ENCODE results near the gene PANK4.

PANK4 gene

DNA sequence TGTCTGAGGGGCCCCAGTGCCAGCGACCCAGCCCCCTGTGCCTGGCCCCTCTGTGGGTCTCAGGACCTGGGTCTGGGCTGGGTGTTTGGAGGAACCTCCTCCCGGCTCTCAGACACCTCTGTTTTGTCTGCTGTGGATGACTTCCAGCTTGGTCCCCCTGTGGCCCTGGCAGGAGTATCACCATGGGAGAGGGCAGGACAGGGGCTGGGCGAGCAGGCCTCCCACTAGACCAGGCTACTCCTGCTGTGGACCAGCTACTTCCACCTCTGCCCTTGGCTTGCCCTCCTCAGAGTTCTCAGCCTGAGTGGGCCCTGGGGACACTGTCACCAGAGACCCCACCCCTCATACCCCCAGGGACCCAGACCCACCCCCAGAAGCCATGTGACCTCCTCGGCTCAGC, 28.5 kb downstream of the PANK4 start:
- no peak for DNase-seq (ENCODE audit: low spot score)

DNA sequence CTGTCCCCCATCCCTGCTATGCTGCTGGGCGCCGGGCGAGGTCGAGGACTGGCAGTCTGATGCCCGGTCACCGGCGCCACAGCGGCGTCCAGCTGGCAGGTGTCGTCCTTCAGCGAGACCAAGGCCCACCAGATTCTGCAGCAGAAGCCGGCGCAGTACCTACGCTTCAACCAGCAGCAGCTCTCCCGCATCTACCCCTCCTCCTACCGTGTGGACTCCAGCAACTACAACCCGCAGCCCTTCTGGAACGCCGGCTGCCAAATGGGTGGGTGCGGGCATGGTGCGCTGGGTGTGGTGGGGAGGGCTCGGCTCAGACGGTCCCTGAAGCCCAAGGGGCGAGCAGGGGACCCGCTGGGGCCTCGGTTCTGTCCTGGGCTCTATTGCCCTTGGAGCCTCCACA, 29.6 kb downstream of the PANK4 start:
- no peak for DNase-seq (ENCODE audit: low spot score)

DNA sequence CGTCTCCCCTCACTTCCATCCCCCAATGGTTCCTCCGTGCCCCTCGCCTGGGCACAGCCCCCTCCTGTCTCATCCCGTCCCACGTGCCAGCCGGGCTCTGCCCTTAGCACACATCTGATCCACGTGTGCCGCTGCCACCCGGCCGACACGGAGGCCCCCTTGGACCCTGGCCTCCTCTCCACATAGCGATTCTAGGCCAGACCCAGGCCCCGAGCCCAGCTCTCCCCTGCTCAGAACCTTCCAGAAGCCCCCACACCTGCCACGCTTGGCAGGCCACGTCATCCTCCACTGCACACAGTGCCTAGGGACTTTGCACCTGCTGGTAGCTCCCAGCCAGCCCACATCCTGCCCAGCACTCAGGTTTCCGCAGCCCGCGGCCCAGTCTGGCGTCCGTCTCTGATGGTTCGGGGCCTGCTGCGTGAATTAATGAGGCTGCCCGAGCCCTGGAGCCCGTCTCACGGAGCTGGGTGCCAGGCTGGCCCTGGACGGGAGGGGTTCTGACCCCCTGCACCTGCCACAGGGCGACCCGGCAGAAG, 30.2 kb downstream of the PANK4 start:
- DNase-seq (ENCODE audit: low spot score) = no peak

DNA sequence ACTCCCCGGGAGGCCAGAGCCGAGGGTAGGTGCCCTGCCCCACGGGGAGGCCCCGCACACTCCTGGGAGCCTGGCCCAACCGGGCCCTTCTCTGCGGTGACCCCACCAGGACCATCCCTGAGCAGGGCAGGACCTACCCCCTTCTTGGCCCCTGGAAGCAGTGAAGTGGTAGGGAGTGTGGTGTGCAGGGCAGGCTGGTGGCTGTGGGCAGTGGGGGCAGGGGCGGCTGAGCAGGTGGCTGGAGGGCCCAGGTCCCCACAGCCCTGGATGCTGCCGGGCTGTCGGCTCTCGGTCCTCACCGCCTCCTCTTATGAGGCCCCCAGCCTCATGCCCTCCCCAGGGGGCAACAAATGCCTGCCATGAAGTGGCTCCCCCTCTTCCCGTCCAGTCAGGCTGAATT, 30.9 kb downstream of the PANK4 start:
- no peak for DNase-seq (ENCODE audit: low spot score)

DNA sequence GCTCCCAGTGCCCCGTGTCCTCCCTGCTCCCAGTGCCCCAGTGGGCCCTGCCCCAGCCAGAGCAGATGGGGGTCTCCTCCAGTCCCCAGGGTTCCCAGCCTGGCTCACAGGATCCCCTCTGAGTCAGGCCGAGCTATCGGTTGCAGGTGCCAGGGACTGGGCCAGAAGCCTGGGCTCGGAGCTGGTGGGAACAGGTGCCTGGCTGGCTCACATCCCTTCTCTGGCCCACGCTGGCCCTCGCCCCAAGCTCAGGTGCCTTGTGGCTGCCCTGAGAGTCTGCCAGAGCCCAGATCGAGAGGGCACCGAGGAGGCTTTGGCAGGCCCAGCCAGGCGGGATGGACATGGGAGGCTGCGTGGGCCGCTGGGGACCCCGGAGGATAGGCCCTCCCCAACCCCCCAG, 31.4 kb downstream of the PANK4 start:
- no peak for DNase-seq (ENCODE audit: low spot score)

DNA sequence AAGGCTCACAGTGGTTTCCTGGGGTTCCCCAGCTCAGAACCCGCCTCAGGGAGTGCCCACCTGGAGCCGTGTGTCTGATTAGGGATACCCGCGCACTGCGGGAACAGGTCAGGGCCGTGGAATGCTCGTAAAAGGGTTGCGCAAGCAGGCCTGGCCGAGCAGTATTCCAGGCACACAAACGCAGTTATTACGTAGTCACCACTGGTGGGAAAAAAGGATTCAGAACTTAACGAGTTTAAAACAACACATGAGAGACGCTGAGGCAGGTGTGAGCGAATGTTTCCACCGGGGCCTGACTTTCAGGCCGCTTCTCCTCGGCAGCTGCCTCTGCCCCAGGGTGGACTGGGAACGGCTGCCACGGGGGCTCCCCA, 32.1 kb downstream of the PANK4 start:
- no peak for DNase-seq (ENCODE audit: low spot score)

DNA sequence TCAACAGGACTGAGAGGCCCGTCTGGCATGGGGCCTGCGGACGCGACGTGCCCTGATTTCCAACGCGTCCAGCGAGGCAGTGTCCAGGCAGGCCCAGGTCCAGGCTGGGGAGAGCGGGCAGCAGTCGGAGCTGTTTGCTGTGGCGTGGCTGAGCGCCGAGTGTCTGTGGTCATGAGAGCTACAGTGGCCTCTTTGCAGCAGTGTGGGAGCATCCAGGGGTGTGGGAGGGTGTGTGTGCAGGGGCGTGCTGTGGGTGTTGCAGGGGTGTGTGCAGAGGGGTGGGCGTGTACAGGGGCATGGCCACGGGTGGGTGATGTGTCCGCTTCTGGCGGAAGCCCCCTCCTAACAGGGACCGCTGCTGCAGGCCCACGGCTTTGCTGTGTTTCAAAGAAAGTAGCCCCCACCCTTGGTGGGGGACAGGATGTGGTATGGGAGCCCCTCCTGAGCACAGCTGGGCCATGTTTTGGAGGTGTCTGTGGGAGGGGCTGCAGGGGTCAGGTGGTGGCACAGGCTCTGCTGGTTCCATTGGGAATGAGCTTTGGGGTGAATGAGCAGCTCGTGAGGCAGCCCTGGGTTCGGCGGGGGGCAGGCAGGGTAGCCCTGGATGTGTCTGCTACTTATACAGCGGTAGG, 32.6 kb downstream of the PANK4 start:
- DNase-seq (ENCODE audit: low spot score) = no peak

DNA sequence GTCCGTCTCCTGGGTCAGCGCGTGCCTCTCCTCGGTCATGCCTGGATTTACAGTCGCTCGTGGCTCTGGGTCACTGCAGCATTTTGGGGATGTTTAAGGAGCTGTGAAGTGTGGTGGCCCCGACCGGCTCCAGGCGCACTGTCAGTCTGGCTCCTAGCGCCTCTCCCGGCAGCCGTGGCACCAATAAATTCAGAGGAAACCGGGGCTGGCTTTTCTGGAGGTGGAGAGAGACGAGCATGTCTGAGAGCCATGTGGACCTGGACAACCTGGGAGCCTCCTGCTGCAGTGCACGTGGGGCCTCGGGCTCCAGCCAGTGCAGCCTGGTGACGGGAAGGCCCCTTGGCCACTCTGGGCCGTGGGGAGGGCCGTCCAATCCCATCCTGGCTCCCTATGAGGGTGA, 33.2 kb downstream of the PANK4 start:
- no peak for DNase-seq (ENCODE audit: low spot score)

DNA sequence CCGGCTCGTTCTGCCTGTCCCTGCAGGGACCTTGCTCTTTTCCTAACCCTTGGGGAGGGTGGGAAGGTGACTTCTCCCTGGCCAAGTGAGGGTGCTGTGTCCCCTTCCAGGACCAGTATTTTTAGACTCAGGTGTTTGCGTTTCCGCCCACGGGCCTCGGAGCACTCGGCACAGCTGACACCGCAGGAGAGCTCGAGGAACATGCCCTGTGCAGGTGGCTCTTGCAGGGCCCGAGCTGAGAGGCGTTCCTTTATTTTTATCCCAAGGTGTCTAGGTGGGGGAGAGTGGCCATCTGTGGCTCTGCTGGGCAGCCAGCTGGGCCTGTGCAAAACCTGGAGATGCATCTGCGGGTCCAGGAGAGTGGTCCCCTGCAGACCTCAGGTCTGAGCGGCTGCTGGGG, 34.3 kb downstream of the PANK4 start:
- DNase-seq (ENCODE audit: low spot score) = no peak

DNA sequence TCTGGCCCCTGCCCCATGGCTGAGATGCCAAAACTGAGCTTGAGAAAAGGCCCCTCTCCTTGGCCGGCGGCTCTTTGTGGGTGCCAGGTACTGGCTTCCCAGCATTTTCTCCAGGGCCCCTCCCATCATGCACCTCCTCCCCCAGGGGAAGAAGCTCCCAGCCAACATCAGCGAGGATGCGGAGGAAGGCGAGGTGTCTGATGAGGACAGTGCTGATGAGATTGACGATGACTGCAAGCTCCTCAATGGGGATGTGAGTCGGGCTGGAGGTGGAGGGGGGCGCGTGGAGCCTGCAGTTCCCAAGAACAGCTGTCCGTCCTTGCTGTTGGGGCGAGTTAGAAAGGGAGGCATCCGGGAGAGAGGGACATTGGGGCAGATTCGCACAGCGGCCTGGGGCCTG, 36.8 kb downstream of the PANK4 start:
- DNase-seq (ENCODE audit: low spot score) = no peak

DNA sequence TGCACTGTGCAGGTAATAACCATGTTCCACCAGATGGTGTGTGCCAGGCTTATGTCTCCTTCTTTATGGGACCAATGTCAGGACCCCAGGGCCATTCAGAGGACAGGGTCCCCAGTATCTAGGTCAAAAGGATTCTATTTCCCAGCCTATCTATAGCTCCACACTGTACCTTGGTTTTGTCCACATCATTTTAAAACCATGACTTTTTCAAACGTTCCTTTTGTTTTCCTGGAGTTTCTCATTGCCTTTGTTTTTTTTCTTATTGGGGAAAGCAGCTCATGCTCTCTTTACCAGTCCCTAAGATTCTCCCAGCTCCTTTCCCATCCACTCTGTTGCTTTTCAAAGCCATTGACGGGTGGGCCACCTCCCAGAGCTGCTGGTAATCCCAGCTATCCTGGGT, 37.7 kb downstream of the PANK4 start:
- no peak for DNase-seq (ENCODE audit: low spot score)

DNA sequence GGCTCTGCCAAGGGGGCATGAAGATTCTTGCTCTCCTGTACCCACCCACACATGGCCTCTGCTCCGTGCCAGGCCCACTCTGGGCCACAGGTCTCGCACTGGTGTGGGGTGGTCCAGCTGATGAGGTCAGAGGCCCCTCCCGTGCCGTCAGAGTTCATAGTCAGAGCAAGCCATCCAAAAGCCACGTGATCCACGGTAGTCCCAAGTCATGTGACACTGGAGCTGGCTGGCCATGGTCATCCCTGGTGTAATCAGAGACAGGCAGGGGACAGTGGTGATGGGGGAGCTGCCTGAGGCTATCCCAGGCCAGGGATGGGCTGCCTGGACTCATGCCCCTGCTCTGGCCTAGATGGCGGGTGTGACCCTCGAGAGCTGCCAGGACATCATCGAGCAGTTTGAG, 39.8 kb downstream of the PANK4 start:
- no peak for DNase-seq (ENCODE audit: low spot score)

DNA sequence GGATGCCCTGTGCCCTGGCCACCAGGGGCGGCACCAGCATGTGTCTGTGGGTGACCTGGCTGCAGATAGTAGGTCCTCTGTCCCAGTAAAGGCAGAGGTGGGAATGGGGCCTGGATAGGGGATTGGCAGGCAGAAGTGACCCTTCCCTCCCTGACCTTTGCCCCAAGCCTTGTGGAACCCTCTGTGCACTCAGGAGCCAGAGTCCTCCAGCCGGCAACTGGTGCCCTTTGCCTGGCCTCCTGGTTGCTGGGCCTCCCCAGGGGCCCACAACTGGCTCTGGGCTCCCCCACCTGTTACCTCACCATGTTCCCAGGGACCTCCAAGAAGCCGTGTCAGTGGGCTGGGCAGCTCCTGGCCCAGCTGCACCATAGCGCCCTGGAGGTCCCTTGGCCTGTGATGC, 40.4 kb downstream of the PANK4 start:
- no peak for DNase-seq (ENCODE audit: low spot score)

DNA sequence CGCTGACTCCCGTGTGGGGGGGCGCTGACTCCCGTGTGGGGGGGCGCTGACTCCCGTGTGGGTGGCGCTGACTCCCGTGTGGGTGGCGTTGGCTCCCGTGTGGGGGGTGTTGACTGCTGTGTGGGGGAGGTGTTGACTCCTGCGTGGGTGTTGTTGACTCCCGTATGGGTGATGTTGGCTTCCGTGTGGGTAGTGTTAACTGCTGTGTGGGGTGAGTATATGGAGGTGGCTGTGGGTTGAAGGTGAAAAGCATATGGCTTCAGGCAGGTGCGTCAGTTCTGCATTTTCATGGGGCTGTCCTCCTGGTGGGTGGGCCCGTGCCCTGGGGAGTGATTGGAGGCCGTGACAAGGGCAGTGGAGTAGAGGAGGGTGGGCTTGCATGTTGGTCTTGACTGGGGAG, 42.4 kb downstream of the PANK4 start:
- DNase-seq (ENCODE audit: low spot score) = no peak

DNA sequence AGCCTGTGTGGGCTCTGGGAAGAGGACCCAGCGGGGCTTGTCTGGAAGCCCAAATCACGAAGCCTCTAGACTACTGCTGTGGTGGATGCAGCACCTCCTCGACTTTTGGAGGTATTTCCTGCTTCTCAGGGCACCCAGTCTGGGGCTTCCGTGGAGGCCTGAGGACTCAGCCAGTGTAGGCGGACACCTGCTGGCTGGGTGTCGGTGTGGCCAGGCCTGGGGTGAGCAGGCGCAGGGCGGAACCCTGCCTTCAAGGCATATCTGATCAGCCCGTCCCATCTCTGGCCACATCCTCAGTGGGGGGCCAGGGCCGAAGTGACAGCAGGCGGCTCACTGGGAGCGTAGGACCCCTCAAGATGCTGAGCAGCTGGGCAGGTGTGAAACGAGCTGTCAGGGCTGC, 43.4 kb downstream of the PANK4 start:
- DNase-seq (ENCODE audit: low spot score) = no peak

DNA sequence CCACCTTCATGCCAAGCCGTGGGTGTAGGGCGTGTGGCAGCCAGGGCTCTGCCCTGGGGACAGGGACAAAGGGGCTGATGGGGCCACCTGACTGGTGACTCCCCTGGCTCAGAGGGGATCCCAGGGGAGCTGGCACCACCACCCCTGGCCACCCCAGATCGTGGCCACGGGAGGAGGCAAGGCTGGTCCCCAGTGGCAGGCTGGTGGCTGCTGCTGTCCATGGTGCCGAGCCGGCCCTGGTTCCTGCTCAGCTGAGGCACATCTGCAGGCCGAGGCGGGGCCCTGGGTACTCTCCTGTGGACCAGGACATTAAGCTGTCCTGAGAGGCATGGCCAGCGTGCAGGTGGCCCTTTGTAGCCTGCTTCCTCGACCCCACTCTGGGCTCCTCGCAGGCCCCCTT, 43.8 kb downstream of the PANK4 start:
- DNase-seq (ENCODE audit: low spot score) = no peak

DNA sequence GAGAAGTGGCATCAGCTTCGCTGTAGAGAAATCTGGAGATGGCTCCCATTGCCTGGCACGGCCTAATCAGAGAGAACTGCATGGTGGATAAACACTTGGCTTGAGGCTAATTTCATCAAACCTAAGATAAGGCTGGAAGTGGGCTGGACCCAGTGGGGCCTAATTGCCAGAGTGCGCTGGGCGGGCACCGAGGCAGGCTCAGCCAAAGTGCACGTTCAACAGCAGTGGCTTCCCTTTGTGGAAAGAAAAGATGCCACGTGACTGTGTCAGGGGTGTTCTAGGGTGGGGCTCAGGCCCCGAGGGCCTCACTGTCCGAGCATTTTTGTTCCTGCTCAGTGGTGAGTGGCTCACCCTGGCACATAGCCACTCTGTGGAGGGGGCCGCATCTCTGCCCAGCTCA, 44.5 kb downstream of the PANK4 start:
- no peak for DNase-seq (ENCODE audit: low spot score)

DNA sequence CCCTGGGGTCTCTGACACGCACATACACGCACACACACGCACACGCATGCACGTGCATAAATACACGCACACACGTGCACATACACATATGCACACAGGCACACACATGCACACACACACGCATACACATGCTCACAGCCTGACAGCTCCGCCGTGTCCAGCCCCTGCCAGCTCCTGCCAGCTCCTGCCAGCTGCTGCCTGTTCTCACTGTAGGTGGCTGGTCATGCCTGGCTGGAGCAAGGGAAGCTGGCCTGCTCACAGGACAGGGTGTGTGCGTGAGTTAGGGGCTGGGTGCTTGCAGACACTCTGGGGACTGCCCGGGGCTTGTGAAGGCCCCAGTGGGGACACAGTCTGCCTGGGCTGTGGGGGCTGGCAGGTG, 45.4 kb downstream of the PANK4 start:
- DNase-seq (ENCODE audit: low spot score) = no peak

DNA sequence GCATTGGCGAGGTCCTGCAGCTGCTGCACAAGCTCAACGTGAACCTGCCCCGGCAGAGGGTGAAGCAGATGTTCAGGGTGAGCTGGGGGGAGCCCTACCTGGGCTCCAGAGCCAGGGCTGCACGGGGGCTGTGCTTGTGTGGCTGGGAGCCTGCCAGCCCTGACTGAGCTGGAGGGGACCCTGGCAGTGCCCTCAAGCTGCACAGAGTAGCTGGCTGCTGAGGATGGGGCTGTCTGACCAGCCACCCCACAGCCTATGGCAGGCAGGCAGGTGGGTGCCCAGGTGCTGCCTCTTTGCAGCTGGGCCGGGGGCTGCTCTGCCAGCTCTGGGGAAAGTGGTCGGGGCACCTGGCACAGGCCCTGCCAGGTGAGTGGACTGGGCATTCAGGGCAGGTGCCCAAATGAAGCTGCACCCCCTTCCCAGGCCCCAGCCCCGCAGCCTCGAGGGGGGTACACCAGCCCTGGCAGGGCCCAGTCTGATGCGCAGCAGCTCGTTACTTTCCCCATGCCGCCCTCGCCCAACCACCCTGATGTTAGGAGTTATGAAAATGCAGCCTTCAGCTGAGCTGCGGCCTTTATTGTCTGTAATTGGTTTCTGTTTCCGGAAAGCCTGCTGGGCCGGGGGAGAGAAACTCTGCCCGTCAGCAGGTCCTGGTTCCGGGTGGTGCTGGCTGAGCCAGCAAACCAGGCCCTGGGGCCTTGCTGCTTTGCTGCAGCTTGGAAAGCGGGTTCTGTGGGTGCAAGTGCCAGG, 46.0 kb downstream of the PANK4 start:
- DNase-seq (ENCODE audit: low spot score) = no peak

DNA sequence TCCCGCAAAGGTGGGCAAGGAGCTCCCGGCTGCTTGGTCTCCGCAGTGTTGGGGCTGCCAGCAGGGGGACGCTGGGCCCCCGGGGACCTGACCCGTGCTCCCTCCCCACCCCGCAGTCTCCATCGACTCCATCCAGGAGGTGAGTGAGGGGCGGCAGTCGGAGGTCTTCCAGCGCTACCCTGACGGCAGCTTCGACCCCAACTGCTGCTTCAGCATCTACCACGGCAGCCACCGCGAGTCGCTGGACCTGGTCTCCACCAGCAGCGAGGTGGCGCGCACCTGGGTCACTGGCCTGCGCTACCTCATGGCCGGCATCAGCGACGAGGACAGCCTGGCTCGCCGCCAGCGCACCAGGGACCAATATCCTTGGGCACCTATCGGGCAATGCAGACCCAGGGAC, 46.8 kb downstream of the PANK4 start:
- DNase-seq (ENCODE audit: low spot score) = no peak

DNA sequence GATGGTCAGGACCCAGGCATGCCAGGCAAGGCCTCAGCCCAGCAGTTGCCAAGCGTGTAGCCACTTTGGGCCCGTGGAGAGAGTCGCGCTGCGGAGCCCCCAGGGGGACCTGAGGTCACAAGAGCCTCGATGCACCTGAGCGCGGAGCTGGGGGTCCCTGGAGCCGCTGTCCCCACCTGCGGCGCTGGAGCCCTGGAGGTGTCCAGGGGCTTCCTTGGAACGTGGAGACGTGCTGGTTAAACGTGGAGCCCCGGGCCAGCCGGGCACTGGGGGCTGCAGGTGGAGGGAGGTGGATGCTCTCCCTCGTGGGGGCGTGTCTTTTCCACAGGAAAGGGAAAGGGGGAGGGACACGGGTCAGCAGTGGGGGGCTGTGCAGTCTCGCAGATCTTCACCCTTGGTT, 47.2 kb downstream of the PANK4 start:
- no peak for DNase-seq (ENCODE audit: low spot score)

DNA sequence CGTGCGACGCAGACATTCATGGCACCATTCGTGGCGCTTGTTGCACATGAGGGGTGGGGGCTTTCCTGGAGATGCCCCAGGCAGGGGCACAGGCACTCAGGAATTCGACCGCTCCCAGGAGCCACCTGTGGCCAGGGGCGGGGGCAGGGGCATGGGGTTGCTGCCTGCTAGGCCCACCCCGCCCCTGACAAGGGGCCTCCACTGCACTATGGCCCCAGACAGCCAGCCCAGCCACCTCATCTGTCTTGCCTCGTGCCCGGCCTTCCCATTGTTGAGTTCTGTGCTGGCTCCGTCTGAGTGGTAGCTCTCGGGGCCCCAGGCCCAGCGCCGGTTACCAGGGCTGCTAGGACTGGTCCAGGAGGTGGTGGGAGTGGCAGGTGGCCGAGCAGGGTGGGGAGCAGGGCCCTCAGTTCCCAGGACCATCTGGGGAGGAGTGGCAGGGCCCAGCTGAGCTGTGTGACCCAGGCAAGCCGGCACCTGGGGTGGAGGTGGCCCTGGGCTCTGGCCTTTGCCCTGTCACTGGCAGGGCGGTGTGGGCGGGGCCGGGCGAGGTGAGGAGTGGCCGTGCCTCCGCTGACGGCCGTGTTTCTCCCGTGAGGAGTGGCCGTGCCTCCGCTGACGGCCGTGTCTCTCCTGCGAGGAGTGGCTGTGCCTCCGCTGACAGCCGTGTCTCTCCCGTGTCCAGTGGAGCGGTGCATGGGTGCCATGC, 48.5 kb downstream of the PANK4 start:
- DNase-seq (ENCODE audit: low spot score) = no peak

DNA sequence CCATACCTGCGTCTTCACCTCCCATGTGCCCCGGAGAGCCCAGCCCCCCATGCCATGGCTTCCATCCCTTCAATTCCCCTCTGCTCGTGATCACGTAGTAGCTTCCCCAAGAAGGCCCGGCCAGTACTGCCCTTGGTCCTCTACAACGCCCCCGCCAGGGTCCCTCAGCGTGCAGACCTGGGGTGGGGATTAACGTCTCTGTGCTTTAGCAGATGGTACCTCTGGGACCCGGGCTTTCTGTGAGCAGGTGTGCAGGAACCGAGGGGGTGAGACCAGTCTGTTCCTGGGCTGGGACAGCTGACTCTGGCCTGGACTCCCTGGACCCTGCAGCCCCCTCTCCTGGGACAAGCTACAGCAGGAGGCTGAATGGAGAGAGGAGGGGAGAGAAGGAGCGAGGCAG, 49.1 kb downstream of the PANK4 start:
- no peak for DNase-seq (ENCODE audit: low spot score)
